Measurements from ENCODE around the gene FRAT1. TPM values are rescaled to one million over a fixed set of nuclear protein-coding genes. Genes with fewer than 3 reads are reported as not detected.

FRAT1 gene
- total and polyA plus RNA-seq, 2 of the 8 experiments (the other 6 are each of a cell fraction or from before 2014, with no cell fraction given), result 1.9 to 5.2 TPM

DNA sequence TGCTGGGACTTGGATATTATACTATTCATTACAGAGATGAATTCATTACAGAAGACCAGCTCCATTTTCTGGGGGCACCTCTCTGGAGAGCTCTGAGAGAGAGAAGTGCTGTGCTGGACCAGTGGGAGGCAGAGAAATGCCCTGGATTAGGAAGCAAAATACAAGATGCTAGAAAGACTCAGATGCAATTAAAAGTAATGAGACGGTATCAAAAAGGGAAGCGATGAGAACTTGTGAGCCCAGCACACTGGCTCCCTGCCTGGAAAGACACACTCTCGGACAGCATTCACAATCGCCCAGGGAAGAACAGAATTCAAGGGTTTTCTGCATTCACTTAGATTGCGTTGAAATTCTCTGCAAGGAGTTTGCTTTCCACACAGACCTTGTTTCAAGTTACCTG lies 19.0 kb downstream of the FRAT1 start:
- H2AFZ ChIP-seq (ENCODE audit: low read length), result no peak overlapping the region
- peak overlapping the region; percentile 57 to 96 for H3K4me2 ChIP-seq (ENCODE audit: insufficient read depth in 1 of 2, low read depth in 2 of 2, low read length in 2 of 2)
- H2BK15ac ChIP-seq (ENCODE audit: low read length), result 0 out of 2 replicates have a peak overlapping the region, but pooled peaks have one; percentile 20
- peaks cover 0 to 6% of the 10 kb centered on the region in 2 experiments for H4K20me1 ChIP-seq (replicated peaks in 1 of 2; ENCODE audit: control insufficient read depth in 1 of 2, insufficient read depth in 2 of 2, low read length in 2 of 2)
- peaks cover 12% of the 10 kb centered on the region for H3K23me2 ChIP-seq (ENCODE audit: low read depth, low read length)
- no peak overlapping the region for H3K27ac ChIP-seq (ENCODE audit: low read depth, low read length)
- FAIRE-seq, result no peak
- peak overlapping the region; percentile 95 for H2BK12ac ChIP-seq (ENCODE audit: low read depth, low read length)
- 32% methylated on average over 5 of the region's 5 CpGs; no CpG with 5 or more reads in 1 of the 2 experiments for WGBS, 2 experiments (ENCODE audit: extremely low coverage in 1 of 2, insufficient coverage in 1 of 2, insufficient read length in 1 of 2, insufficient replicate concordance in 2 of 2, low coverage in 1 of 2, low lambda C conversion rate in 2 of 2, missing lambda C conversion rate in 1 of 2)
- no peaks in the 10 kb centered on the region for H3K27me3 ChIP-seq (replicated peaks in 1 of 4; ENCODE audit: control insufficient read depth in 3 of 4, extremely low read depth in 1 of 4, insufficient read depth in 3 of 4, low read length in 3 of 4)
- ChIA-PET POLR2A (ENCODE audit: partially characterized antibody) (interaction anchor here (0.8 to 1.5 kb wide), 6 partner anchors 12 to 63 kb away, joined by 3 to 6 read pairs (median 3); partner anchors contain the start of genes FRAT1 and RRP12), CTCF (ENCODE audit: partially characterized antibody) (interaction anchor here (0.6 to 1.4 kb wide), 6 partner anchors 11 to 122 kb away, joined by 3 to 6 read pairs (median 3); no protein-coding TSS in a partner anchor)
- peaks cover 5 to 12% (median 6%) of the 10 kb centered on the region in 4 experiments for H3K4me1 ChIP-seq (replicated peaks in 1 of 4; ENCODE audit: control insufficient read depth in 3 of 4, insufficient read depth in 4 of 4, low read length in 3 of 4)
- H3K23ac ChIP-seq (ENCODE audit: insufficient read length), result no peak overlapping the region
- no peaks in the 10 kb centered on the region for H3K9me3 ChIP-seq (ENCODE audit: insufficient read depth in 2 of 2, low read depth in 1 of 2, low read length in 1 of 2)
- peaks cover 6 to 13% of the 10 kb centered on the region in 2 experiments for H3K79me2 ChIP-seq (ENCODE audit: control insufficient read depth in 1 of 2, insufficient read depth in 2 of 2, low read length in 2 of 2)
- peak overlapping the region; percentile 97 for H3K18ac ChIP-seq (ENCODE audit: extremely low read depth, low read length)
- no peaks in the 10 kb centered on the region for H3K79me1 ChIP-seq (ENCODE audit: low read depth, low read length)
- H4K8ac ChIP-seq (ENCODE audit: extremely low read depth, insufficient read depth, low read length), result no peak overlapping the region
- H2BK20ac ChIP-seq (ENCODE audit: low read length), result peak overlapping the region; percentile 43; the same call in 1 of the 2 replicates
- H2AK5ac ChIP-seq (ENCODE audit: low read depth, low read length), result 0 out of 2 replicates have a peak overlapping the region, but pooled peaks have one; percentile 7
- no peak overlapping the region for H3K14ac ChIP-seq (ENCODE audit: insufficient read length)
- H4K91ac ChIP-seq (replicated peaks; ENCODE audit: insufficient read length, low read length), result peak overlapping the region; percentile 48
- peak overlapping the region in 2 of 4 experiments; percentile 5 to 11; a peak in 4 of 7 replicates for H3K9ac ChIP-seq (replicated peaks in 1 of 4; ENCODE audit: extremely low read depth in 1 of 4, low read depth in 3 of 4, low read length in 3 of 4)
- peaks cover 0 to 2% (median 0%) of the 10 kb centered on the region in 4 experiments; a peak in 1 of 8 replicates for H3K36me3 ChIP-seq (ENCODE audit: control insufficient read depth in 2 of 4, insufficient read depth in 4 of 4, low read length in 3 of 4)
- H3K56ac ChIP-seq (replicated peaks; ENCODE audit: insufficient read length, low read depth, low read length), result no peak overlapping the region
- H2BK5ac ChIP-seq (ENCODE audit: low read depth, low read length), result peak overlapping the region; percentile 79; the same call in 1 of the 2 replicates
- peak overlapping the region; percentile 85 for H2BK120ac ChIP-seq (replicated peaks; ENCODE audit: low read depth, low read length)
- peak overlapping the region in 2 of 4 experiments; percentile 27 to 90; a peak in 5 of 8 replicates for H3K4me3 ChIP-seq (ENCODE audit: extremely low read depth in 1 of 4, insufficient read depth in 2 of 4, low read depth in 3 of 4, low read length in 4 of 4)
- H3K4ac ChIP-seq (replicated peaks; ENCODE audit: insufficient read length, low read depth, low read length), result peak overlapping the region; percentile 62
- peak overlapping the region; percentile 53 for H4K5ac ChIP-seq (ENCODE audit: insufficient read length, low read depth, low read length)
- no peak for DNase-seq (ENCODE audit: low read depth in 1 of 2, low spot score in 2 of 2)
- no peak for TF ChIP-seq TBP (IDR thresholded peaks at IDR 0.05; ENCODE audit: low read depth, low read length)
- TF ChIP-seq TCF12 (IDR thresholded peaks at IDR 0.05; ENCODE audit: low read depth, low read length), result no peak
- no peak for TF ChIP-seq SP1 (IDR thresholded peaks at IDR 0.05; ENCODE audit: low read depth, low read length)
- TF ChIP-seq GTF2F1 (IDR thresholded peaks at IDR 0.05; ENCODE audit: borderline replicate concordance, low read depth, low read length), result no peak
- TF ChIP-seq, protein P1, sequence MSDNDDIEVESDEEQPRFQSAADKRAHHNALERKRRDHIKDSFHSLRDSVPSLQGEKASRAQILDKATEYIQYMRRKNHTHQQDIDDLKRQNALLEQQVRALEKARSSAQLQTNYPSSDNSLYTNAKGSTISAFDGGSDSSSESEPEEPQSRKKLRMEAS (IDR thresholded peaks at IDR 0.05), result no peak
- TF ChIP-seq EGR1 (IDR thresholded peaks at IDR 0.05; ENCODE audit: borderline replicate concordance, low read depth, low read length), result no peak
- no peak for TF ChIP-seq SRF (IDR thresholded peaks at IDR 0.05; ENCODE audit: low read depth, low read length)
- no peak for TF ChIP-seq NRF1 (IDR thresholded peaks at IDR 0.05; ENCODE audit: low read depth, low read length)
- TF ChIP-seq BCL11A (IDR thresholded peaks at IDR 0.05; ENCODE audit: low read depth in 2 of 2, low read length in 2 of 2), result no peak
- no peak for TF ChIP-seq CBX8 (IDR thresholded peaks at IDR 0.05; ENCODE audit: borderline replicate concordance, low read depth, low read length)
- TF ChIP-seq RAD21 (IDR thresholded peaks at IDR 0.05 in 1 of 2, conservative IDR thresholded peaks at IDR 0.05 in 1 of 2; ENCODE audit: low read depth in 2 of 2, low read length in 2 of 2), result no peak
- no peak for TF ChIP-seq SP2 (IDR thresholded peaks at IDR 0.05; ENCODE audit: low read length)
- TF ChIP-seq KDM1A (IDR thresholded peaks at IDR 0.05; ENCODE audit: borderline replicate concordance, low read length), result no peak
- TF ChIP-seq CREB1 (IDR thresholded peaks at IDR 0.05), result no peak

Data from H1 (cell line).